Thyroid gland (tissue), 4 donors: ENCODE measurements around the gene SREBF2.

ENCODE experiments used
- CTCF ChIP-seq, 6 experiments: fragments of 200-600 bp in 3 of 6; fragments of 450-650 bp in 3 of 6; sonication (generic) in 3 of 6; IDR thresholded peaks; one replicate each; pipeline ENCODE4 v1.5.1; 2016 to 2019; ENCODE audit warnings: antibody characterized with exemption in 6 of 6, mild to moderate bottlenecking in 2 of 6, inconsistent platforms in 1 of 6, moderate library complexity in 1 of 6
- POLR2A ChIP-seq, 2 donors: fragments of 450-650 bp; IDR thresholded peaks; one replicate each; pipeline ENCODE4 v1.6.1; 2017; ENCODE audit warnings: antibody characterized with exemption in 2 of 2, mild to moderate bottlenecking in 2 of 2, moderate library complexity in 1 of 2

- peak in 4 of 6 experiments; percentile 12 to 60 (median 48) for TF ChIP-seq CTCF (IDR thresholded peaks at IDR 0.05)
- no peak for TF ChIP-seq POLR2A (IDR thresholded peaks at IDR 0.05)
Measured at GRCh38 chr22:41925783-41926460, 93.0 kb downstream of the SREBF2 start.
